CD4-positive, CD25-positive, alpha-beta regulatory T cell (primary cell): ENCODE measurements around the gene ANO1. TPM values are rescaled to one million over a fixed set of nuclear protein-coding genes. Genes with fewer than 3 reads are reported as not detected.

Experiments used
- ATAC-seq, 2 donors: fragments of 150-1000 bp; cut with Tn5 transposase; one replicate each; pipeline ENCODE4 v1.10.0; 2021; ENCODE audit warnings: low read depth in 2 of 2, moderate number of reproducible peaks in 2 of 2, moderate library complexity in 1 of 2
- DNase-seq, 3 donors: peaks; one replicate each; pipeline versions ENCODE4 v3.0.0 to v3.0.0-alpha.2; 2012 to 2022; ENCODE audit warnings: mixed read lengths in 1 of 3
- H3K27ac ChIP-seq: one replicate; pipeline ENCODE4 v1.7.0; 2013; ENCODE audit warnings: mild to moderate bottlenecking, low read length; ENCODE audit not compliant: insufficient read depth, poor library complexity, severe bottlenecking
- H3K27me3 ChIP-seq: one replicate; pipeline ENCODE4 v1.7.0; 2013; ENCODE audit warnings: low read length; ENCODE audit not compliant: control insufficient read depth, insufficient read depth
- H3K36me3 ChIP-seq: one replicate; pipeline ENCODE4 v1.7.0; 2013; ENCODE audit warnings: mild to moderate bottlenecking, low read length, moderate library complexity; ENCODE audit not compliant: control insufficient read depth, insufficient read depth
- H3K4me1 ChIP-seq: 2 replicates; pipeline ENCODE4 v1.7.0; 2013; ENCODE audit warnings: mild to moderate bottlenecking, low read length; ENCODE audit not compliant: insufficient read depth, control insufficient read depth, poor library complexity, severe bottlenecking
- H3K4me3 ChIP-seq: one replicate; pipeline ENCODE4 v1.7.0; 2013; ENCODE audit warnings: low read depth, mild to moderate bottlenecking, low read length, moderate library complexity
- H3K9me3 ChIP-seq, 2 experiments: 1 replicate in 1 of 2; 2 replicates in 1 of 2; pipeline ENCODE4 v1.7.0; 2013; ENCODE audit warnings: low read length in 2 of 2, mild to moderate bottlenecking in 1 of 2, moderate library complexity in 1 of 2; ENCODE audit not compliant: control insufficient read depth in 2 of 2
- H3K27ac Mint-ChIP-seq, 3 donors: one replicate each; pipeline ENCODE4 v1.8.0; 2020 to 2022; ENCODE audit warnings: mild to moderate bottlenecking in 3 of 3, mixed read lengths in 3 of 3, moderate library complexity in 2 of 3
- H3K27me3 Mint-ChIP-seq: one replicate; pipeline ENCODE4 v1.8.0; 2022; ENCODE audit warnings: mild to moderate bottlenecking, mixed read lengths
- H3K36me3 Mint-ChIP-seq: one replicate; pipeline ENCODE4 v1.8.0; 2020; ENCODE audit warnings: mixed read lengths
- H3K4me1 Mint-ChIP-seq, 4 donors: one replicate each; pipeline ENCODE4 v1.8.0; 2020 to 2022; ENCODE audit warnings: mixed read lengths in 4 of 4, mild to moderate bottlenecking in 1 of 4
- H3K4me3 Mint-ChIP-seq, 4 donors: one replicate each; pipeline ENCODE4 v1.8.0; 2020 to 2022; ENCODE audit warnings: mild to moderate bottlenecking in 4 of 4, mixed read lengths in 4 of 4, moderate library complexity in 3 of 4
- H3K9me3 Mint-ChIP-seq, 7 donors: one replicate each; pipeline ENCODE4 v1.8.0; 2020 to 2022; ENCODE audit warnings: mixed read lengths in 7 of 7, mild to moderate bottlenecking in 3 of 7, moderate library complexity in 2 of 7
- polyA plus RNA-seq, 4 donors: library from polyadenylated mRNA; unstranded; fragments of 300-500 nt; fragmentation: Illumina TruSeq; gene quantifications; one replicate each; pipeline ENCODE4 v1.2.3, GENCODE V29; 2021
- total RNA-seq: library from RNA; stranded (reverse); gene quantifications from one replicate; pipeline ENCODE4 v1.2.3, GENCODE V29; 2022

Gene ANO1
- total and polyA plus RNA-seq, 5 donors from 2014 or later, result not detected

GRCh38 chr11:70116386-70117065 lies 38.4 kb downstream of the ANO1 start:
- peaks cover 0 to 4% (median 0%) of the 10 kb centered on the region in 4 donors for H3K4me1 Mint-ChIP-seq
- Histone ChIP-seq H3K9me3 (no peaks in the 10 kb centered on the region), H3K36me3 (no peaks in the 10 kb centered on the region), H3K27ac (no peak overlapping the region), H3K27me3 (no peaks in the 10 kb centered on the region), H3K4me3 (no peak overlapping the region), H3K4me1 (no peaks in the 10 kb centered on the region)
- no peaks in the 10 kb centered on the region for H3K36me3 Mint-ChIP-seq
- DNase-seq (no peak), ATAC-seq (no peak)
- H3K27ac Mint-ChIP-seq, result no peak overlapping the region
- no peak overlapping the region for H3K4me3 Mint-ChIP-seq
- peaks cover 10% of the 10 kb centered on the region for H3K27me3 Mint-ChIP-seq
- peaks cover 0 to 3% (median 0%) of the 10 kb centered on the region in 7 donors for H3K9me3 Mint-ChIP-seq

GRCh38 chr11:70117567-70118145 lies 39.5 kb downstream of the ANO1 start:
- H3K4me1 Mint-ChIP-seq, result peaks cover 0 to 4% (median 0%) of the 10 kb centered on the region in 4 donors
- ATAC-seq, result no peak
- no peak overlapping the region for H3K27ac ChIP-seq

GRCh38 chr11:70118642-70119041 lies 40.5 kb downstream of the ANO1 start:
- no peak overlapping the region for H3K27ac ChIP-seq
- Mint-ChIP-seq H3K4me1 (peaks cover 0 to 4% (median 0%) of the 10 kb centered on the region in 4 donors), H3K27ac (no peak overlapping the region), H3K9me3 (peaks cover 0 to 3% (median 0%) of the 10 kb centered on the region in 7 donors), H3K27me3 (peaks cover 10% of the 10 kb centered on the region), H3K4me3 (no peak overlapping the region), H3K36me3 (no peaks in the 10 kb centered on the region)
- H3K4me3 ChIP-seq, result no peak overlapping the region
- ATAC-seq, result no peak
- H3K27me3 ChIP-seq, result no peaks in the 10 kb centered on the region
- DNase-seq, result no peak
- H3K4me1 ChIP-seq, result no peaks in the 10 kb centered on the region
- no peaks in the 10 kb centered on the region for H3K36me3 ChIP-seq
- no peaks in the 10 kb centered on the region for H3K9me3 ChIP-seq

More at GRCh38 chr11:70117567-70118145, 39.5 kb downstream of the ANO1 start:
- no peak overlapping the region for H3K4me3 Mint-ChIP-seq
- no peak overlapping the region for H3K27ac Mint-ChIP-seq
- no peak for DNase-seq
- H3K9me3 Mint-ChIP-seq, result peaks cover 0 to 3% (median 0%) of the 10 kb centered on the region in 7 donors
- Histone ChIP-seq H3K4me1 (no peaks in the 10 kb centered on the region), H3K4me3 (no peak overlapping the region), H3K36me3 (no peaks in the 10 kb centered on the region), H3K9me3 (no peaks in the 10 kb centered on the region), H3K27me3 (no peaks in the 10 kb centered on the region)
- H3K27me3 Mint-ChIP-seq, result peaks cover 10% of the 10 kb centered on the region
- H3K36me3 Mint-ChIP-seq, result no peaks in the 10 kb centered on the region

- H3K27me3 ChIP-seq, result no peaks in the 10 kb centered on the region
- no peak overlapping the region for H3K27ac Mint-ChIP-seq
- peaks cover 0 to 3% (median 0%) of the 10 kb centered on the region in 7 donors for H3K9me3 Mint-ChIP-seq
- peaks cover 10% of the 10 kb centered on the region for H3K27me3 Mint-ChIP-seq
- no peaks in the 10 kb centered on the region for H3K9me3 ChIP-seq
- H3K36me3 ChIP-seq, result no peaks in the 10 kb centered on the region
- H3K4me1 Mint-ChIP-seq, result peaks cover 0 to 4% (median 0%) of the 10 kb centered on the region in 4 donors
- no peak overlapping the region for H3K4me3 ChIP-seq
- no peaks in the 10 kb centered on the region for H3K4me1 ChIP-seq
- H3K36me3 Mint-ChIP-seq, result no peaks in the 10 kb centered on the region
- ATAC-seq (no peak), DNase-seq (no peak)
- no peak overlapping the region for H3K27ac ChIP-seq
- no peak overlapping the region for H3K4me3 Mint-ChIP-seq
These were observed 41.4 kb downstream of the ANO1 start for GRCh38 chr11:70119502-70119901.

GRCh38 chr11:70120674-70121073 lies 42.6 kb downstream of the ANO1 start:
- H3K4me1 Mint-ChIP-seq, result peaks cover 0 to 4% (median 0%) of the 10 kb centered on the region in 4 donors
- no peak overlapping the region for H3K4me3 Mint-ChIP-seq
- DNase-seq (no peak), ATAC-seq (no peak)
- H3K27ac Mint-ChIP-seq, result no peak overlapping the region
- Histone ChIP-seq H3K9me3 (no peaks in the 10 kb centered on the region), H3K4me1 (no peaks in the 10 kb centered on the region), H3K4me3 (no peak overlapping the region), H3K36me3 (no peaks in the 10 kb centered on the region), H3K27ac (no peak overlapping the region), H3K27me3 (no peaks in the 10 kb centered on the region)
- peaks cover 0 to 3% (median 0%) of the 10 kb centered on the region in 7 donors for H3K9me3 Mint-ChIP-seq
- H3K36me3 Mint-ChIP-seq, result no peaks in the 10 kb centered on the region
- peaks cover 10% of the 10 kb centered on the region for H3K27me3 Mint-ChIP-seq

- H3K4me3 Mint-ChIP-seq, result no peak overlapping the region
- DNase-seq, result peak in 1 of 3 donors; percentile 10
- H3K36me3 Mint-ChIP-seq, result no peaks in the 10 kb centered on the region
These were observed 44.5 kb downstream of the ANO1 start for GRCh38 chr11:70122490-70123198.

GRCh38 chr11:70123711-70124110 lies 45.6 kb downstream of the ANO1 start:
- H3K27me3 Mint-ChIP-seq, result no peaks in the 10 kb centered on the region
- no peaks in the 10 kb centered on the region for H3K36me3 Mint-ChIP-seq
- Histone ChIP-seq H3K9me3 (no peaks in the 10 kb centered on the region), H3K4me1 (no peaks in the 10 kb centered on the region), H3K36me3 (no peaks in the 10 kb centered on the region), H3K27ac (no peak overlapping the region), H3K4me3 (no peak overlapping the region), H3K27me3 (no peaks in the 10 kb centered on the region)
- H3K4me1 Mint-ChIP-seq, result peaks cover 0 to 4% (median 0%) of the 10 kb centered on the region in 4 donors
- H3K9me3 Mint-ChIP-seq, result peaks cover 0 to 3% (median 0%) of the 10 kb centered on the region in 7 donors
- H3K27ac Mint-ChIP-seq, result no peak overlapping the region
- no peak overlapping the region for H3K4me3 Mint-ChIP-seq
- ATAC-seq (no peak), DNase-seq (no peak)

More at GRCh38 chr11:70122490-70123198, 44.5 kb downstream of the ANO1 start:
- Mint-ChIP-seq H3K27me3 (peaks cover 4% of the 10 kb centered on the region), H3K4me1 (peaks cover 0 to 4% (median 0%) of the 10 kb centered on the region in 4 donors), H3K9me3 (peaks cover 0 to 3% (median 0%) of the 10 kb centered on the region in 7 donors), H3K27ac (no peak overlapping the region)
- H3K36me3 ChIP-seq, result no peaks in the 10 kb centered on the region
- H3K4me1 ChIP-seq, result no peaks in the 10 kb centered on the region
- ATAC-seq, result no peak
- H3K27me3 ChIP-seq, result no peaks in the 10 kb centered on the region
- H3K27ac ChIP-seq, result no peak overlapping the region
- no peak overlapping the region for H3K4me3 ChIP-seq
- no peaks in the 10 kb centered on the region for H3K9me3 ChIP-seq
